ENCODE data around the gene CAPZB.

The CAPZB gene

GRCh38 chr1:19496527-19496874 is 11.2 kb upstream of the CAPZB start:
- no peak for DNase-seq

- DNase-seq, result no peak
Measured at GRCh38 chr1:19495799-19496526, 10.6 kb upstream of the CAPZB start.

GRCh38 chr1:19495000-19495656 is 9.8 kb upstream of the CAPZB start:
- no peak for DNase-seq

- no peak for DNase-seq
Measured at GRCh38 chr1:19493547-19493946, 8.2 kb upstream of the CAPZB start.

- DNase-seq, result no peak
Measured at GRCh38 chr1:19489996-19490395, 4.7 kb upstream of the CAPZB start.

- DNase-seq, result no peak
Measured at GRCh38 chr1:19488136-19488535, 2.8 kb upstream of the CAPZB start.

- peak; percentile 77 for DNase-seq
Measured at GRCh38 chr1:19484798-19485361, 459 bp downstream of the CAPZB start.

GRCh38 chr1:19484338-19484797 is 971 bp downstream of the CAPZB start:
- no peak for DNase-seq

- DNase-seq, result no peak
Measured at GRCh38 chr1:19483691-19484090, 1.6 kb downstream of the CAPZB start.

GRCh38 chr1:19483261-19483660 is 2.1 kb downstream of the CAPZB start:
- no peak for DNase-seq

GRCh38 chr1:19481826-19482398 is 3.4 kb downstream of the CAPZB start:
- DNase-seq, result no peak

- no peak for DNase-seq
Measured at GRCh38 chr1:19480282-19480681, 5.1 kb downstream of the CAPZB start.

- no peak for DNase-seq
Measured at GRCh38 chr1:19479351-19480120, 5.8 kb downstream of the CAPZB start.

- no peak for DNase-seq
Measured at GRCh38 chr1:19478322-19478721, 7.0 kb downstream of the CAPZB start.

- no peak for DNase-seq
Measured at GRCh38 chr1:19477284-19478249, 7.8 kb downstream of the CAPZB start.

GRCh38 chr1:19476450-19477190 is 8.7 kb downstream of the CAPZB start:
- DNase-seq, result no peak

GRCh38 chr1:19475296-19475695 is 10.0 kb downstream of the CAPZB start:
- peak; percentile 89 for DNase-seq

GRCh38 chr1:19472174-19472573 is 13.2 kb downstream of the CAPZB start:
- no peak for DNase-seq

GRCh38 chr1:19469004-19469403 is 16.3 kb downstream of the CAPZB start:
- no peak for DNase-seq

- DNase-seq, result no peak
Measured at GRCh38 chr1:19468397-19468956, 16.9 kb downstream of the CAPZB start.
